HepG2 (cell line): ENCODE results near the gene ZNF79. TPM values are rescaled to one million over a fixed set of nuclear protein-coding genes. Genes with fewer than 3 reads are reported as not detected.

Experiments used
- ATAC-seq: fragments of 200-7000 bp; cut with Tn5 transposase; 3 replicates; pipeline ENCODE4 v1.9.1; 2020; ENCODE audit warnings: mild to moderate bottlenecking, moderate library complexity
- BruUV-seq: library from RNA; stranded (reverse); fragments of 400-500 nt; replicated peaks from 2 replicates; lab custom pipeline; 2021; lab: Mats Ljungman, UMichigan
- CTCF ChIA-PET: fragments of 300-600 bp; formaldehyde crosslinking; extraction: SDS; loops from one replicate; lab custom pipeline; 2021; ENCODE audit warnings: low total read pairs, inconsistent platforms, low intra/inter-chr PET ratio; lab: Yijun Ruan, JAX
- POLR2A ChIA-PET: fragments of 350-600 bp; sonication (Branson Sonifier 250); formaldehyde crosslinking; loops from one replicate; lab custom pipeline; 2020; ENCODE audit warnings: antibody characterized with exemption, inconsistent platforms; lab: Yijun Ruan, JAX
- DNase-seq: peaks from one replicate; pipeline ENCODE4 v3.0.0-alpha.2; 2015; ENCODE audit warnings: low spot score
- FAIRE-seq: peaks from 3 replicates; lab custom pipeline; 2011; peaks lifted over from hg19 to GRCh38; lab: Jason Lieb, UNC
- H2AFZ ChIP-seq: one replicate; pipeline ENCODE4 v1.6.1; 2011; ENCODE audit warnings: low read length, inconsistent platforms
- H3K27ac ChIP-seq: fragments of 300-600 bp; 3 replicates; pipeline ENCODE4 v1.8.0; 2011; ENCODE audit warnings: mixed run types, mild to moderate bottlenecking, mixed read lengths, low read length, inconsistent platforms; ENCODE audit not compliant: insufficient read depth; ENCODE audit errors: extremely low read length
- H3K27me3 ChIP-seq, 2 experiments: fragments of 200-600 bp in 1 of 2; 2 replicates in 1 of 2; 3 replicates in 1 of 2; pipeline versions ENCODE4 v1.6.0 to v1.8.0; 2011; ENCODE audit warnings: low read length in 2 of 2, mild to moderate bottlenecking in 2 of 2, moderate library complexity in 2 of 2, inconsistent platforms in 1 of 2; ENCODE audit not compliant: insufficient read depth in 2 of 2, control insufficient read depth in 1 of 2
- H3K36me3 ChIP-seq, 2 experiments: fragments of 200-600 bp in 1 of 2; replicated peaks in 1 of 2; 2 replicates in 1 of 2; 3 replicates in 1 of 2; pipeline versions ENCODE4 v1.5.1 to v1.8.0; 2011; ENCODE audit warnings: low read length in 2 of 2, inconsistent platforms in 1 of 2; ENCODE audit not compliant: insufficient read depth in 2 of 2, control insufficient read depth in 1 of 2
- H3K4me1 ChIP-seq: 2 replicates; pipeline ENCODE4 v1.5.1; 2012; ENCODE audit warnings: low read length, inconsistent platforms; ENCODE audit not compliant: insufficient read depth
- H3K4me2 ChIP-seq: 2 replicates; pipeline ENCODE4 v1.6.0; 2011; ENCODE audit warnings: low read depth, low read length, inconsistent platforms
- H3K4me3 ChIP-seq, 3 experiments: fragments of 200-600 bp in 1 of 3; sonication (generic), shearing (Covaris generic) in 1 of 3; replicated peaks in 1 of 3; 2 replicates each; pipeline ENCODE4 v1.5.1; 2011 to 2016; ENCODE audit warnings: low read length in 3 of 3, inconsistent platforms in 2 of 3, low read depth in 2 of 3, mild to moderate bottlenecking in 2 of 3, control low read depth in 1 of 3, mixed read lengths in 1 of 3; ENCODE audit not compliant: insufficient read depth in 1 of 3
- H3K79me2 ChIP-seq: one replicate; pipeline ENCODE4 v1.6.1; 2011; ENCODE audit warnings: low read length, inconsistent platforms; ENCODE audit not compliant: insufficient read depth
- H3K9ac ChIP-seq: 2 replicates; pipeline ENCODE4 v1.6.0; 2011; ENCODE audit warnings: mild to moderate bottlenecking, low read depth, low read length, inconsistent platforms; ENCODE audit not compliant: insufficient read depth
- H3K9me3 ChIP-seq: 2 replicates; pipeline ENCODE4 v1.5.1; 2012; ENCODE audit warnings: mild to moderate bottlenecking, low read length
- H4K20me1 ChIP-seq: 2 replicates; pipeline ENCODE4 v1.6.0; 2011; ENCODE audit warnings: inconsistent platforms, mild to moderate bottlenecking, low read length, moderate library complexity; ENCODE audit not compliant: insufficient read depth
- ARID5B ChIP-seq: IDR thresholded peaks from 2 replicates; pipeline ENCODE4 v1.4.0; 2020; ENCODE audit warnings: mild to moderate bottlenecking, missing genetic modification reagents
- BHLHE40 ChIP-seq: IDR thresholded peaks from 2 replicates; pipeline ENCODE4 v1.6.1; 2011; ENCODE audit warnings: low read length, improper control_type of control experiment
- CBX2 ChIP-seq, 2 experiments: fragments of 200-600 bp in 1 of 2; sonication (generic); formaldehyde crosslinking in 1 of 2; IDR thresholded peaks; 2 replicates each; pipeline versions ENCODE4 v1.7.0 to v1.8.1; 2018 to 2022; ENCODE audit warnings: low read depth in 2 of 2, low read length in 1 of 2, mild to moderate bottlenecking in 1 of 2, missing genetic modification reagents in 1 of 2
- HDAC6 ChIP-seq: fragments of 200-600 bp; sonication (generic); IDR thresholded peaks from 2 replicates; pipeline ENCODE4 v1.7.0; 2017; ENCODE audit warnings: mild to moderate bottlenecking, antibody characterized with exemption, low read length, low read depth
- HOXD1 ChIP-seq: sonication (generic); formaldehyde crosslinking; IDR thresholded peaks from 2 replicates; pipeline ENCODE4 v1.5.0; 2020; ENCODE audit warnings: missing genetic modification reagents
- KDM2A ChIP-seq: sonication (generic); formaldehyde crosslinking; IDR thresholded peaks from 2 replicates; pipeline ENCODE4 v1.4.0; 2020; ENCODE audit warnings: low read depth, missing genetic modification reagents, borderline replicate concordance
- KLF15 ChIP-seq: sonication (generic); formaldehyde crosslinking; IDR thresholded peaks from 2 replicates; pipeline ENCODE4 v1.8.1; 2023; ENCODE audit warnings: borderline replicate concordance, mild to moderate bottlenecking, inconsistent platforms, missing genetic modification reagents, mixed read lengths
- MIXL1 ChIP-seq: IDR thresholded peaks from 2 replicates; pipeline ENCODE4 v1.6.1; 2016
- MXD3 ChIP-seq: IDR thresholded peaks from 2 replicates; pipeline ENCODE4 v1.6.1; 2016; ENCODE audit warnings: mild to moderate bottlenecking, missing biosample characterization, missing genetic modification reagents
- NBN ChIP-seq: fragments of 450-650 bp; conservative IDR thresholded peaks from 2 replicates; pipeline ENCODE4 v1.6.1; 2017
- POLR2AphosphoS5 ChIP-seq: IDR thresholded peaks from 2 replicates; pipeline ENCODE4 v1.6.1; 2012; ENCODE audit warnings: low read depth, low read length
- PRMT3 ChIP-seq: sonication (generic); formaldehyde crosslinking; IDR thresholded peaks from 2 replicates; pipeline ENCODE4 v1.8.1; 2022; ENCODE audit warnings: low read depth, mild to moderate bottlenecking, moderate library complexity, missing genetic modification reagents, borderline replicate concordance
- RARG ChIP-seq: sonication (generic); formaldehyde crosslinking; IDR thresholded peaks from 2 replicates; pipeline ENCODE4 v1.4.0; 2020; ENCODE audit warnings: low read depth, mild to moderate bottlenecking, missing genetic modification reagents
- RFXAP ChIP-seq: sonication (generic); formaldehyde crosslinking; IDR thresholded peaks from 2 replicates; pipeline ENCODE4 v1.4.0; 2020; ENCODE audit warnings: missing genetic modification reagents, borderline replicate concordance
- SATB2 ChIP-seq: sonication (generic); formaldehyde crosslinking; IDR thresholded peaks from 2 replicates; pipeline ENCODE4 v1.5.0; 2020; ENCODE audit warnings: missing genetic modification reagents
- ZNF264 ChIP-seq: sonication (generic); formaldehyde crosslinking; IDR thresholded peaks from 2 replicates; pipeline ENCODE4 v1.4.0; 2020; ENCODE audit warnings: missing genetic modification reagents
- ZNF33B ChIP-seq: sonication (generic); formaldehyde crosslinking; IDR thresholded peaks from 2 replicates; pipeline ENCODE4 v1.5.1; 2020; ENCODE audit warnings: mild to moderate bottlenecking, missing genetic modification reagents
- ZNF550 ChIP-seq: sonication (generic); formaldehyde crosslinking; IDR thresholded peaks from 2 replicates; pipeline ENCODE4 v1.4.0; 2020; ENCODE audit warnings: mild to moderate bottlenecking, missing genetic modification reagents, borderline replicate concordance
- ZNF720 ChIP-seq: sonication (generic); formaldehyde crosslinking; IDR thresholded peaks from 2 replicates; pipeline ENCODE4 v1.4.0; 2020; ENCODE audit warnings: missing genetic modification reagents
- WGBS: methylation state at CpG from one replicate; pipeline ENCODE4 v1.1.6; 2017; ENCODE audit warnings: low lambda C conversion rate; 5-methylcytosine and 5-hydroxymethylcytosine counted together
- in situ Hi-C: cut with HindIII; loops from 2 replicates; pipeline ENCODE4 v1.10.0; 2017; ENCODE audit warnings: low pct_unique_long_range_greater_than_20kb; ENCODE audit not compliant: extremely low pct_ligation_motif_present
- intact Hi-C: fragments of 100-400 bp; cut with micrococcal nuclease; formaldehyde crosslinking; loops from one replicate; pipeline ENCODE4 v1.10.0; 2022; ENCODE audit not compliant: unreplicated experiment
- polyA plus RNA-seq, 8 experiments: library from polyadenylated mRNA; depleted of rRNA in 3 of 8; stranded (reverse) in 7 of 8; unstranded in 1 of 8; fragments of >200 nt; fragmentation: Illumina TruSeq in 4 of 8; extraction: Trizol in 4 of 8; gene quantifications; 2 replicates each; pipeline versions ENCODE4 v1.2.1 to v1.2.3, GENCODE V29; 2011 to 2016; ENCODE audit warnings: low read depth in 4 of 8, missing spikeins in 1 of 8, mixed read lengths in 1 of 8; ENCODE audit not compliant: insufficient read depth in 1 of 8
- total RNA-seq, 5 experiments: library from RNA; depleted of rRNA; stranded (reverse); fragments of >200 nt; fragmentation: Illumina TruSeq; extraction: Trizol; gene quantifications; 2 replicates each; pipeline ENCODE4 v1.2.3, GENCODE V29; 2016; ENCODE audit warnings: low read depth in 1 of 5
- TF ChIP-seq, protein P1 (sequence below): IDR thresholded peaks from 2 replicates; pipeline ENCODE4 v1.6.1; 2016; ENCODE audit warnings: missing genetic modification reagents, missing compliant biosample characterization

ZNF79 gene
- total and polyA plus RNA-seq, 2 of the 13 experiments (the other 11 are each of a cell fraction or from before 2014, with no cell fraction given): 3.7 to 8.1 TPM

- FAIRE-seq: peak; percentile 76
- peak; percentile 64; the same call in 1 of the 2 replicates for TF ChIP-seq SATB2 (CRISPR knock-in tag)
- TF ChIP-seq, protein P1, sequence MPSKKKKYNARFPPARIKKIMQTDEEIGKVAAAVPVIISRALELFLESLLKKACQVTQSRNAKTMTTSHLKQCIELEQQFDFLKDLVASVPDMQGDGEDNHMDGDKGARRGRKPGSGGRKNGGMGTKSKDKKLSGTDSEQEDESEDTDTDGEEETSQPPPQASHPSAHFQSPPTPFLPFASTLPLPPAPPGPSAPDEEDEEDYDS (CRISPR knock-in tag): peak; percentile 99
- no peak for TF ChIP-seq HDAC6
- TF ChIP-seq MIXL1 (CRISPR knock-in tag): peak; percentile 65; the same call in 1 of the 2 replicates
- TF ChIP-seq POLR2AphosphoS5: peak; percentile 99
- TF ChIP-seq HOXD1 (CRISPR knock-in tag): 0 out of 2 replicates have a peak, but pooled peaks have one; percentile 15
- no peak for TF ChIP-seq BHLHE40
- TF ChIP-seq ZNF264 (CRISPR knock-in tag): 0 out of 2 replicates have a peak, but pooled peaks have one; percentile 75
- TF ChIP-seq MXD3 (CRISPR knock-in tag): peak; percentile 90; the same call in 1 of the 2 replicates
- TF ChIP-seq ARID5B (CRISPR knock-in tag): peak; percentile 51
- TF ChIP-seq KDM2A (CRISPR knock-in tag): peak; percentile 86
- TF ChIP-seq NBN: no peak
- no peak for TF ChIP-seq ZNF720
- TF ChIP-seq RFXAP (CRISPR knock-in tag): peak; percentile 89
- no peak for TF ChIP-seq ZNF33B
- TF ChIP-seq KLF15 (CRISPR knock-in tag): no peak
- TF ChIP-seq RARG (CRISPR knock-in tag): no peak
- peak; percentile 76; the same call in 1 of the 2 replicates for TF ChIP-seq PRMT3 (CRISPR knock-in tag)
- 0 out of 2 replicates have a peak, but pooled peaks have one; percentile 57 for TF ChIP-seq ZNF550 (CRISPR knock-in tag)
- TF ChIP-seq CBX2 (IDR thresholded peaks at IDR 0.05; ENCODE audit: low read depth, low read length): no peak
- TF ChIP-seq CBX2 (CRISPR knock-in tag; IDR thresholded peaks at IDR 0.05; ENCODE audit: low read depth): no peak
These were observed 26.8 kb downstream of the ZNF79 start, which contains the start of the genes LRSAM1 and RPL12 for GRCh38 chr9:127450830-127451607. LRSAM1 (plus strand) TSS chr9:127451510; CDS start chr9:127454528, 3,018 bp downstream. RPL12 (minus strand) TSS chr9:127451406; CDS start chr9:127451317, 89 bp downstream.

More at GRCh38 chr9:127450830-127451607, 26.8 kb downstream of the ZNF79 start, which contains the start of the genes LRSAM1 and RPL12:
- Histone ChIP-seq H3K27ac (peak within 1 kb of the TSS; percentile 83), H3K9ac (peak within 1 kb of the TSS; percentile 98), H3K79me2 (peaks cover 35% of the 10 kb centered on the region), H3K4me2 (peak within 1 kb of the TSS; percentile 89), H3K4me1 (peaks cover 36% of the 10 kb centered on the region), H3K9me3 (no peaks in the 10 kb centered on the region), H4K20me1 (peaks cover 45% of the 10 kb centered on the region), H3K27me3 (no peaks in the 10 kb centered on the region; a peak in 1 of 5 replicates), H3K4me3 (peak within 1 kb of the TSS; percentile 85 to 97 (median 93)), H2AFZ (peak within 1 kb of the TSS; percentile 64), H3K36me3 (peaks cover 8 to 54% of the 10 kb centered on the region in 2 experiments)
- in situ Hi-C loops (no loop called here), intact Hi-C loops (loop anchor here (5.0 kb wide), 1 partner anchor 59 kb away; no protein-coding TSS in a partner anchor)
- 0% methylated on average over 6 of the region's 71 CpGs for WGBS
- CTCF ChIA-PET: no interaction called here
- POLR2A ChIA-PET: interaction anchor here (0.6 to 3.8 kb wide), 19 partner anchors 9 to 320 kb away, joined by 3 to 39 read pairs (median 3); partner anchors contain the start of genes SLC2A8, TOR2A and ZNF79
- DNase-seq (peak; percentile 86), ATAC-seq (peak; percentile 66)
- TSS peak; percentile 58 for BruUV-seq
